ENCODE data around the gene ERICH3. TPM values are rescaled to one million over a fixed set of nuclear protein-coding genes. Genes with fewer than 3 reads are reported as not detected.

The ERICH3 gene
- total and polyA plus RNA-seq, 10 of the 15 experiments (the other 5 are each of a cell fraction or from before 2014, with no cell fraction given): 0.03 to 0.09 (median 0.08) TPM; not detected in 7

DNA sequence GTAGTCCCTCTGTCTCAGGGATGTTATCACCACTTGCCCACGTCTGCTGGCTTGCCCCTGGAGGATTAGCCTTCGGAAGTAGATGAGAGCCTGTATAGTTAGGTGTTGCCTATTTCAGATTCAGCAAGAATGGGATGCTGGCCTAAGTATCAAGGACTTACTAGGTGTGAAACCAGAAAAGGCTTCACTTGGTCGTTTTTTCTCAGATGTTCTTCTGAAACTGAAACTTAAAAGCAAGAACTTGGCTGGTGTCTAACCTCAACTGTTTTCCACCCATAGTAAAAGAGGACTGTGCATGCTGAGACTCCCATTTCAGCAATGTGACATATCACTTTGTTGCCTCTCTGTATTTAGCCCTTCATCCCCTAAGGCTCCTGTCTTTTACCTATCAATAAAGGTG lies 94.2 kb downstream of the ERICH3 start:
- Histone ChIP-seq H3K79me2 (ENCODE audit: control insufficient read depth, insufficient read depth, low read length) (no peaks in the 10 kb centered on the region), H2AFZ (ENCODE audit: control insufficient read depth, low read depth, low read length) (no peak overlapping the region), H3K27ac (ENCODE audit: control insufficient read depth, insufficient read depth) (no peak overlapping the region), H4K20me1 (ENCODE audit: control insufficient read depth, insufficient read depth) (no peaks in the 10 kb centered on the region), H3K27me3 (replicated peaks in 1 of 2; ENCODE audit: control insufficient read depth in 2 of 2, insufficient read depth in 2 of 2, low read length in 1 of 2) (no peaks in the 10 kb centered on the region), H3K4me2 (ENCODE audit: control insufficient read depth, insufficient read depth) (peak overlapping the region; percentile 51; the same call in 1 of the 2 replicates), H3K9ac (ENCODE audit: control insufficient read depth, insufficient read depth, low read length) (no peak overlapping the region), H3K36me3 (ENCODE audit: control insufficient read depth in 2 of 2, insufficient read depth in 2 of 2, low read length in 1 of 2) (no peaks in the 10 kb centered on the region), H3K4me3 (no peak overlapping the region), H3K4me1 (ENCODE audit: control insufficient read depth, insufficient read depth, low read length) (peaks cover 6% of the 10 kb centered on the region; the same call in 1 of the 2 replicates), H3K9me3 (replicated peaks; ENCODE audit: control insufficient read depth, insufficient read depth, low read length) (no peaks in the 10 kb centered on the region)
- FAIRE-seq: peak; percentile 94
- DNase-seq (ENCODE audit: low read depth, low spot score): peak; percentile 65
- intact Hi-C loops (cut with micrococcal nuclease; ENCODE audit: unreplicated experiment): loop anchor here (5.0 kb wide), 1 partner anchor 103 kb away; no protein-coding TSS in a partner anchor
- peak; percentile 98 for ATAC-seq
- in situ Hi-C loops (cut with MboI): no loop called here
- POLR2A ChIA-PET: no interaction called here
- no TSS peak for BruUV-seq (replicated peaks)
- 12% methylated on average over 3 of the region's 3 CpGs for WGBS (ENCODE audit: insufficient coverage, insufficient replicate concordance, low lambda C conversion rate, missing lambda C conversion rate)
- CTCF ChIA-PET: interaction anchor here (0.7 to 1.7 kb wide), 3 partner anchors 20 to 154 kb away, joined by 3 to 4 read pairs (median 3); partner anchors contain the start of genes CRYZ and TYW3
- TF ChIP-seq IKZF2 (IDR thresholded peaks at IDR 0.05) (peak; percentile 44 to 49; a peak in 2 of 4 replicates), TAF1 (IDR thresholded peaks at IDR 0.05; ENCODE audit: borderline replicate concordance, low read depth, low read length) (no peak), ETV6 (conservative IDR thresholded peaks at IDR 0.05 in 1 of 2, IDR thresholded peaks at IDR 0.05 in 1 of 2; ENCODE audit: borderline replicate concordance in 1 of 2, low read depth in 1 of 2) (peak in 1 of 2 experiments; percentile 16; a peak in 1 of 4 replicates), SMAD5 (IDR thresholded peaks at IDR 0.05; ENCODE audit: low read depth) (no peak), IRF4 (IDR thresholded peaks at IDR 0.05; ENCODE audit: low read depth, low read length) (peak; percentile 59; the same call in 1 of the 2 replicates), RUNX3 (IDR thresholded peaks at IDR 0.05; ENCODE audit: low read length) (peak; percentile 66), PAX8 (IDR thresholded peaks at IDR 0.05) (no peak)
- TF ChIP-seq, protein P1, sequence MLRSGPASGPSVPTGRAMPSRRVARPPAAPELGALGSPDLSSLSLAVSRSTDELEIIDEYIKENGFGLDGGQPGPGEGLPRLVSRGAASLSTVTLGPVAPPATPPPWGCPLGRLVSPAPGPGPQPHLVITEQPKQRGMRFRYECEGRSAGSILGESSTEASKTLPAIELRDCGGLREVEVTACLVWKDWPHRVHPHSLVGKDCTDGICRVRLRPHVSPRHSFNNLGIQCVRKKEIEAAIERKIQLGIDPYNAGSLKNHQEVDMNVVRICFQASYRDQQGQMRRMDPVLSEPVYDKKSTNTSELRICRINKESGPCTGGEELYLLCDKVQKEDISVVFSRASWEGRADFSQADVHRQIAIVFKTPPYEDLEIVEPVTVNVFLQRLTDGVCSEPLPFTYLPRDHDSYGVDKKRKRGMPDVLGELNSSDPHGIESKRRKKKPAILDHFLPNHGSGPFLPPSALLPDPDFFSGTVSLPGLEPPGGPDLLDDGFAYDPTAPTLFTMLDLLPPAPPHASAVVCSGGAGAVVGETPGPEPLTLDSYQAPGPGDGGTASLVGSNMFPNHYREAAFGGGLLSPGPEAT (IDR thresholded peaks at IDR 0.05; ENCODE audit: low read depth): peak; percentile 31; the same call in 1 of the 2 replicates
- RAD21 ChIA-PET (ENCODE audit: unreplicated experiment): interaction anchor here (0.6 kb wide), 1 partner anchor 14 kb away, joined by 3 read pairs; no protein-coding TSS in a partner anchor
- SMC1A ChIA-PET (ENCODE audit: uncharacterized antibody, unreplicated experiment): interaction anchor here (0.9 to 1.5 kb wide), 2 partner anchors 37 to 110 kb away, joined by 3 to 5 read pairs; no protein-coding TSS in a partner anchor
